ENCODE measurements around the gene RRP15. TPM values are rescaled to one million over a fixed set of nuclear protein-coding genes. Genes with fewer than 3 reads are reported as not detected.

The RRP15 gene
- total RNA-seq, 1 donor from 2014 or later: 26.6 TPM

DNA sequence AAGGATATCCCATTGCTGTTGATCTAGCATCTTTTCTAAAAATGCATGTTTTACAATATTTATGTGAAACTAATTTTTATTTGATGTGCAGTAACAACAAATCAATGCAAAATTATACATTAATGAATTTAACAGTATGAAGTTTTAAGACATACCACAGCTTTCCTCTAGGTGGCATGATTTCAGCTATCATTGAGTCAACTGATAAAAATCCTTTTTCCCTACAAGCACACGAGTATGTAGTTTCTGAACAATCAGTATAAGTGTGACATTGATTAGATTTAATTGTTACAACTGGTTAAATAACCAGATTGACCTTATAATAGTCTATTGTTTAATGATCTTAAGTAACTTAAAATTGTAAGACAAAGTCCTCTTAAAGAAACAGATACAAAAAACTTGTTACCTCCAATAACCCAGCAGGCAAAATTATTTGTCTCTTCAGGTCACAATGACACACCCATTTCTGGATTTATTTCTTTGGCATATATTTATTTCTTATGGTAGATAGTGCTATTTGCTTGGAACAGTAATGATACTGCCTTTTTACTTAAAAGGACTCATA is 54.3 kb downstream of the RRP15 start:
- DNase-seq (ENCODE audit: low spot score): no peak

GRCh38 chr1:218341325-218341724 is 56.2 kb downstream of the RRP15 start:
- DNase-seq (ENCODE audit: low spot score): no peak

GRCh38 chr1:218342091-218342490 is 57.0 kb downstream of the RRP15 start:
- no peak for DNase-seq (ENCODE audit: low spot score)

- DNase-seq (ENCODE audit: low spot score): no peak
Observed at GRCh38 chr1:218344814-218345672, 60.0 kb downstream of the RRP15 start, which contains the start of gene TGFB2. TGFB2 (plus strand) TSS chr1:218345336; CDS start chr1:218346702, 1,366 bp downstream.

- no peak for DNase-seq (ENCODE audit: low spot score)
Observed at GRCh38 chr1:218345673-218346390, 60.7 kb downstream of the RRP15 start.

DNA sequence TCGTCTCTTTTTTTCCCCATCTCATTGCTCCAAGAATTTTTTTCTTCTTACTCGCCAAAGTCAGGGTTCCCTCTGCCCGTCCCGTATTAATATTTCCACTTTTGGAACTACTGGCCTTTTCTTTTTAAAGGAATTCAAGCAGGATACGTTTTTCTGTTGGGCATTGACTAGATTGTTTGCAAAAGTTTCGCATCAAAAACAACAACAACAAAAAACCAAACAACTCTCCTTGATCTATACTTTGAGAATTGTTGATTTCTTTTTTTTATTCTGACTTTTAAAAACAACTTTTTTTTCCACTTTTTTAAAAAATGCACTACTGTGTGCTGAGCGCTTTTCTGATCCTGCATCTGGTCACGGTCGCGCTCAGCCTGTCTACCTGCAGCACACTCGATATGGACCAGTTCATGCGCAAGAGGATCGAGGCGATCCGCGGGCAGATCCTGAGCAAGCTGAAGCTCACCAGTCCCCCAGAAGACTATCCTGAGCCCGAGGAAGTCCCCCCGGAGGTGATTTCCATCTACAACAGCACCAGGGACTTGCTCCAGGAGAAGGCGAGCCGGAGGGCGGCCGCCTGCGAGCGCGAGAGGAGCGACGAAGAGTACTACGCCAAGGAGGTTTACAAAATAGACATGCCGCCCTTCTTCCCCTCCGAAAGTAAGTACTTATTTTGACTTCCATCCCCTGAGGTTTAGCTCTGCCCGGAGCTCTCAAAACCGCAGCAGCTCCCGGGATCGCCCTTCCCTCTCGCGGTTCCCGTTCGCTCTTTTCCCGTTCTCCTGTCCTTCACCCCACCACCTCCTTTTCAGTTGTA is 61.5 kb downstream of the RRP15 start:
- DNase-seq (ENCODE audit: low spot score): no peak

DNA sequence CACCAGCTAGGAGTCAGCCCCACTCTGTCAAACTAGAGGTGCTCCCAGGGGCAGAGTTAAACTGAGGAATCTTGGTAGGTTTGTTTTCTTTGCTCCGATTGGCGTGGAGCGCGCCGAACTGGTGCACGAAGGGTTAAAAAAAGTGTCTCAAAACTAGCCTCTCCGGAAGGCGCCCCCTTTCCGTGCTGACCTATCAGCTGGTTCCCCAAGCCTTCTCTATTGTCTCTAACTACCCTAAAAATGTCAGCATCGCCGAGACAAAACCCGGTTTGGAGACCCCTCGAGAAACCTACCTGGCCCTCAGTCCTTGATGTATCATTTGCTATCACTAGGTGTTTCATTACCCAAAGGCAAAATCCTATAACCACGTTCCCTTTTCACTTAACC is 62.2 kb downstream of the RRP15 start:
- DNase-seq (ENCODE audit: low spot score): no peak

DNA sequence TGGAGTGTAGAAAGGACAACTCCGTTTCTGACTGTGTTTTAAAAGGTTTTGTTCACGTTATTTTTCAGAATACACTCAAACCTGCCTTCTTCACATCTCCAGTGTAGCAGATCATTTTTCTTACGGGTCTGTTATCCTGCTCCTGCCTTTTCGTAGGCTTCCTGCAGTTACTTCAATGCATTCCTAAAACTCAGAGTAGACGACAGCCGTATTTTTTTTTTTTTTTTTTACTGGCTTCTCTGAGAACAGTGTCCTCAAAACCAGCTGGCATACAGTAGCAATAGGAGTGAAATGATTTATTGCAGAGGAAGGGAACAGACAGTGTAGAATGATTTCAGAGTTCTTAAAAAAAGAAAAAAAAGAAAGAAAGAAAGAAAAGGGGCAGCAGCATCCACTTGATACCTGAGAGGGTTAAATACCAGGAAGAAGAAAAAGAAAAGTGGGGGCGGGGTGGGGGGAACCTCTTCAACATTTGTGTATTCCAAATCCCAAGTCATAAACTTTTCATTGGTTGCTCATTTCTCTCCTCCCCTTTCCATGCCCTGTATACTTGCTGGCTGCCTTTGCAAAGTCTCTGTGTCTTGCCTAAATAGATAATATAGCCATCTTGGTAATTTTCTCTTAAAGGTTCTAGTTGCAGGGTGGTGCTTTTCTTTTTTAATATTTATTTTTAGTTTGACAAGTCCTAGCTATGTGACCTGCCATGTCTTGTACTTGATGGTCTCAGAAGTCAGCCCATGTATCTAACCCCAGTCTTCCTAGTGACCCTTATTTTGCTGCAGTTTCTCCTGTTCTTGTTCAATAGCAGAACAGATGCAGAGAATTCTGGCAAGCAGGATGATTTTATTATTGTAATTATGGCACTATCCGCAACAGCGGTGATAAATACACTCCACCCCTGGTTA is 62.9 kb downstream of the RRP15 start:
- no peak for DNase-seq (ENCODE audit: low spot score)

GRCh38 chr1:218348628-218349071 is 63.6 kb downstream of the RRP15 start:
- no peak for DNase-seq (ENCODE audit: low spot score)

- DNase-seq (ENCODE audit: low spot score): no peak
Observed at GRCh38 chr1:218349348-218350034, 64.4 kb downstream of the RRP15 start.

- DNase-seq (ENCODE audit: low spot score): no peak
Observed at GRCh38 chr1:218350035-218350525, 65.0 kb downstream of the RRP15 start.

DNA sequence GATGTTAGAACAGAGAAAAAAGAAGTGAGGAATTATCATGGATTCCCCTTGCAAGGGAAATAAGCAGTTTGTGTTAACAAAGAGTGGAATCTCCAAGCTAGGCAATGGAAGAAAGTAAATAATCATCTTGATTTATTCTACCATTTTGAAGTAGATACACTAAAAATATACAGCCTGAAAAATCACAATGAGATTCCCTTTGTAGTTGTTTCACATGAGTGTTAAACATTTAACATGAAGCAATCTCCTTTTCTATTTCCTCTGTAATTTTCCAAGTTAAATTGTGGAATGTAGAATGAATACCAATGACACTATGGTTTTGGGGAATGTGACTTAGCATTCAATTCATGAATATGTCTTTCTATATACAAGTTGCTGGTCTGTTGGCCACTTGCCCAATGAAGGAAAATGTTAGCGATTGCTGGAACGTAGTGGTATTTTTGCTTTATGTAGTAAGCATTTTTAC is 65.7 kb downstream of the RRP15 start:
- DNase-seq (ENCODE audit: low spot score): no peak

DNA sequence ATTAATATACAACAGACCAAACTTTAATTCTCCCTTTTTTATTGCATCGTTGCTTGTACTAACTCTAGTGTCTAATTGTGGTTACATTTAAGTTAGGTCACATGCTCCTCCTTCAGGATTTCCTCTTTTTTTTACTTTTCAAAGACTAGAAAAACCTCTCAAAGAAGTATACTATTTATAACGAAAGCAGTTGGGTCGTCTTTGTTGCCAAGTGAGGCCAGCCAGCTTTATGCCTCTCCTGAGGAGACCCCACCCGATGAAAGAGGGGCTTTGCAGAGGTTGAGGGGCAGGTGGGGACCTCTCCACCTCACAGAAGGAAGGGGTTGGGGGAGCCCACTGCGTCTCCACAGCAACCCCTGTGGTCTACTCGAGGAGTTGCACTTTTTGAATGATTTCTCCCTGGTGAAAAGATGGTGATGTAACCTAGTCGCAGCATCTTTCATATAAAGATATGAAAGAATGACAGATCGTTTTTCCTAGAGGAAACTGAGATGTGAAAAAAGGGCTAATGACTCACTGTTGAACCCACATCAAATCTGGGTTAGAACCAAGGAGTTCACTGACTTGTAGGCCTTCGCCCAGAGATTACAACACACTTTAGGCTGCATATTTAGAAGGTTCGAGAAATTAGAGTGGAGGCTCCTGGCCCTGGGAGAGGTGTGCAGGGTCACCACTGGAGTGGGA is 66.4 kb downstream of the RRP15 start:
- DNase-seq (ENCODE audit: low spot score): no peak

DNA sequence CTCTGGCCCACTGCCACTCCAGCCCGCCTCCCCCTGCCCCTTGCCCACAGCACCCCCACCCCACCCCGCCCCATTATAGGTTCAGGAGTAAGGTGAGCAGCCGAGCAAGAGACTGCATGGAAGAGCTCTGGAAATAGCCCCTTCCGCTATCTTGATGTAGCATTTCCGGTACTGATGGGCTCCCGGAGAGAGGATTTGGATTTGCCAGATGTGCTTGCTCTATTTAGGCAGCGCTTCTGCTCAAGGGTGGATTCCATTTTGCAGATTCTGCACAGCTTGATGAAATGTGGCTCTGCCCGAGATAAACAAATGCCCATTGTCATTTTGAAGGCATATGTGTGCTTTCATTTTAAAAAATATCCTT is 67.0 kb downstream of the RRP15 start:
- DNase-seq (ENCODE audit: low spot score): no peak

- DNase-seq (ENCODE audit: low spot score): no peak
Observed at GRCh38 chr1:218353656-218354055, 68.6 kb downstream of the RRP15 start.

GRCh38 chr1:218355278-218355677 is 70.2 kb downstream of the RRP15 start:
- no peak for DNase-seq (ENCODE audit: low spot score)

DNA sequence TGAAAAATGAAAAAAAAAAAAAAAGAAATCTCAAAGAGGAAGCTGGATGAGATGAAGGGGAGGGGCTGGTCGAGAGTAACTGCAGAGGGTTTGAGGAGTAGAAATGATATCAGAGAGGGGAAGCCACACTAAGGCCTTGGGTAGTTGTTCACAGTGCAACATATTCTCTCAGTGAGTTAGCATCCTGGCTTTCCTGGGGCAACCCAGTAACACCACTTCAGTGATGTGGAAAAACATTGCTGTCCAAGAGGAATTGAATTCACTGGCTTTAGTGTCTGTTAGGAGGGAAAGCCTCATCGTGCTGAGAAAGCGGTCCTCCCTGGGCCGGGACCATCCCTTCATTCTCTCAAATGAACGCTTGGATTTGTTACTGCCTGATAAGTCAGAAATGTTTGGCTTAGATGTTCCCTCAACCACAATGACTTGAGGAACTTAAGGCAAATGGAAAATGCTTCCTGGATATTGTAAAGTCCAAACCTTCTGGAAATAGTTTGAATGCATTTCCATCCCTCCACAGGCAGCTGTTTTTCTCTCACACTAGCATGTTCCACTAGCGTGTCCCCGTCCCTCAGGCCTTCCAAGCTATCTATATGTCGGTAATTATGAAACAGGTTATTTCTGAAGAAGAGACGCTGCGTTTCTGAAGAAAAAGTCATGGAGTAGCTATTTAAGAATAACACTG is 72.3 kb downstream of the RRP15 start:
- DNase-seq (ENCODE audit: low spot score): no peak

DNA sequence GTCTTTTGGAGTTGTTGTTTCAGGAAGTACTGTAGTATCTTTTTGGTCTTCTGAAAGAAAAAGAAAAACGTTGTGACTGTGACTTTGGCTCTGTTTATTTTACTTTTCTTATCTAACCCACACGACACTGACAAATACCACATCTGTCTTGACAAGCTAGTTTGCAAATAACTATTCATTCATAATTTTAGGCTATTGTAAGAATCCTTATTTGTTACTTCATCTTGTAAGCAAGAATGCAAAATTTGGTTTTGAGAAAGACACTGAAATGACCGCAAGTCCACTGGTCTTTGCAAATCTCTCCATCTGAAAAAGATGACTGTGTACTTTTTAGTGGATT is 72.8 kb downstream of the RRP15 start:
- DNase-seq (ENCODE audit: low spot score): no peak

Data from mesenteric fat pad (tissue), 1 donor.